OCI-LY7 (cell line): ENCODE results near the gene WDFY4. TPM values are rescaled to one million over a fixed set of nuclear protein-coding genes. Genes with fewer than 3 reads are reported as not detected.

Source experiments
- BruUV-seq: library from RNA; stranded (reverse); fragments of 400-500 nt; replicated peaks from 2 replicates; lab custom pipeline; 2021; lab: Mats Ljungman, UMichigan
- CTCF ChIA-PET: fragments of 300-600 bp; sonication (Branson Sonifier 250); formaldehyde crosslinking; loops from one replicate; lab custom pipeline; 2022; ENCODE audit warnings: antibody characterized with exemption; ENCODE audit not compliant: unreplicated experiment; lab: Charles Lee
- POLR2A ChIA-PET: fragments of 300-600 bp; sonication (Branson Sonifier 250); formaldehyde crosslinking; loops from one replicate; lab custom pipeline; 2022; ENCODE audit warnings: antibody characterized with exemption; lab: Charles Lee
- DNase-seq: peaks from one replicate; pipeline ENCODE4 v3.0.0-alpha.2; 2015; ENCODE audit warnings: low spot score
- H2AFZ ChIP-seq: fragments of 200-600 bp; sonication (generic), shearing (Covaris generic); 2 replicates; pipeline ENCODE4 v1.6.1; 2014; ENCODE audit warnings: mild to moderate bottlenecking, antibody characterized with exemption, low read length, moderate library complexity
- H3K27ac ChIP-seq: fragments of 200-600 bp; sonication (generic); 2 replicates; pipeline ENCODE4 v1.5.1; 2014; ENCODE audit warnings: mixed run types, low read depth, mild to moderate bottlenecking, moderate library complexity, low read length, inconsistent platforms; ENCODE audit not compliant: poor library complexity, severe bottlenecking
- H3K36me3 ChIP-seq: fragments of 200-600 bp; sonication (generic); 2 replicates; pipeline ENCODE4 v1.6.1; 2014; ENCODE audit warnings: mild to moderate bottlenecking, antibody characterized with exemption, low read length, moderate library complexity, mixed read lengths; ENCODE audit not compliant: insufficient read depth
- H3K4me1 ChIP-seq: fragments of 200-600 bp; sonication (generic); 2 replicates; pipeline ENCODE4 v1.5.1; 2014; ENCODE audit warnings: mild to moderate bottlenecking, low read length; ENCODE audit not compliant: insufficient read depth, poor library complexity, severe bottlenecking
- H3K4me2 ChIP-seq: fragments of 200-600 bp; sonication (generic); 2 replicates; pipeline ENCODE4 v1.6.1; 2014; ENCODE audit warnings: mild to moderate bottlenecking, low read length
- H3K4me3 ChIP-seq: fragments of 200-600 bp; sonication (generic); 2 replicates; pipeline ENCODE4 v1.5.1; 2014; ENCODE audit warnings: mild to moderate bottlenecking, low read depth, low read length; ENCODE audit not compliant: poor library complexity, severe bottlenecking
- H3K79me2 ChIP-seq: fragments of 200-600 bp; sonication (generic); 2 replicates; pipeline ENCODE4 v1.6.1; 2016; ENCODE audit warnings: low read depth, mild to moderate bottlenecking, low read length, moderate library complexity, mixed read lengths; ENCODE audit not compliant: insufficient read depth
- H3K9me2 ChIP-seq: fragments of 200-600 bp; sonication (generic); 2 replicates; pipeline ENCODE4 v1.6.1; 2016; ENCODE audit warnings: mild to moderate bottlenecking, low read length, mixed read lengths; ENCODE audit not compliant: insufficient read depth
- H3K9me3 ChIP-seq: fragments of 200-600 bp; sonication (generic); 2 replicates; pipeline ENCODE4 v1.6.1; 2014; ENCODE audit warnings: mild to moderate bottlenecking, mixed run types, low read length, mixed read lengths
- H4K20me1 ChIP-seq: fragments of 200-600 bp; sonication (generic); 2 replicates; pipeline ENCODE4 v1.6.1; 2014; ENCODE audit warnings: mild to moderate bottlenecking, antibody characterized with exemption, low read length, moderate library complexity, mixed read lengths; ENCODE audit not compliant: insufficient read depth
- CTCF ChIP-seq: fragments of 200-600 bp; sonication (generic); conservative IDR thresholded peaks from 2 replicates; pipeline ENCODE4 v1.5.1; 2014; ENCODE audit warnings: mild to moderate bottlenecking, antibody characterized with exemption, low read length, moderate library complexity, mixed read lengths
- EZH2phosphoT487 ChIP-seq: fragments of 200-600 bp; sonication (generic); IDR thresholded peaks from 2 replicates; pipeline ENCODE4 v1.6.1; 2018; ENCODE audit warnings: low read depth, borderline replicate concordance, mild to moderate bottlenecking, mixed run types, antibody characterized with exemption, low read length, moderate library complexity, mixed read lengths
- intact Hi-C: fragments of 100-400 bp; cut with micrococcal nuclease; formaldehyde crosslinking; loops from one replicate; pipeline ENCODE4 v1.10.0; 2022; ENCODE audit not compliant: unreplicated experiment
- total RNA-seq, 2 experiments: library from RNA; depleted of rRNA in 1 of 2; stranded (reverse); fragments of >200 nt in 1 of 2; shearing (Covaris generic) in 1 of 2; gene quantifications; 2 replicates each; pipeline ENCODE4 v1.2.3, GENCODE V29; 2014 to 2022

The WDFY4 gene
- total RNA-seq, 2 experiments from 2014 or later, result 51.5 to 85.6 TPM

- Histone ChIP-seq H3K4me1 (peaks cover 20% of the 10 kb centered on the region), H3K79me2 (peaks cover 61% of the 10 kb centered on the region), H3K4me2 (no peak overlapping the region), H2AFZ (no peak overlapping the region), H3K9me3 (no peaks in the 10 kb centered on the region), H3K4me3 (no peak overlapping the region), H4K20me1 (peaks cover 8% of the 10 kb centered on the region; the same call in 1 of the 2 replicates), H3K36me3 (peaks cover 94% of the 10 kb centered on the region), H3K27ac (no peak overlapping the region), H3K9me2 (no peaks in the 10 kb centered on the region)
- BruUV-seq, result no TSS peak
- ChIA-PET CTCF (interaction anchor here (1.2 kb wide), 1 partner anchor 21 kb away, joined by 3 read pairs; no protein-coding TSS in a partner anchor), POLR2A (interaction anchor here (1.0 to 1.2 kb wide), 2 partner anchors 10 to 13 kb away, joined by 3 read pairs; no protein-coding TSS in a partner anchor)
- TF ChIP-seq CTCF, result no peak
- DNase-seq, result no peak
- intact Hi-C loops, result no loop called here
Measured at GRCh38 chr10:48695636-48696534, 11.2 kb downstream of the WDFY4 start.

- no peak overlapping the region for H3K4me2 ChIP-seq
- ChIA-PET CTCF (interaction anchor here (0.7 to 1.2 kb wide), 2 partner anchors 20 to 41 kb away, joined by 3 to 7 read pairs; no protein-coding TSS in a partner anchor), POLR2A (interaction anchor here (0.6 to 1.2 kb wide), 3 partner anchors 11 to 39 kb away, joined by 3 read pairs; no protein-coding TSS in a partner anchor)
- peaks cover 26% of the 10 kb centered on the region for H3K4me1 ChIP-seq
- peaks cover 8% of the 10 kb centered on the region; the same call in 1 of the 2 replicates for H4K20me1 ChIP-seq
- no peaks in the 10 kb centered on the region for H3K9me2 ChIP-seq
- no peak overlapping the region for H3K4me3 ChIP-seq
- BruUV-seq, result no TSS peak
- no peak overlapping the region for H3K27ac ChIP-seq
- DNase-seq, result no peak
- peaks cover 63% of the 10 kb centered on the region for H3K79me2 ChIP-seq
- H3K9me3 ChIP-seq, result no peaks in the 10 kb centered on the region
- no peak overlapping the region for H2AFZ ChIP-seq
- no peak for TF ChIP-seq EZH2phosphoT487
- TF ChIP-seq CTCF, result no peak
- H3K36me3 ChIP-seq, result peaks cover 94% of the 10 kb centered on the region
- intact Hi-C loops, result no loop called here
Measured at GRCh38 chr10:48696535-48696873, 11.8 kb downstream of the WDFY4 start.
